ENCODE results near the gene TMEM131L.
"Not testable (repeated sequence)": the region's sequence is repeated elsewhere in the genome, so short reads cannot be mapped to it uniquely, and the experiment has no call there.

The TMEM131L gene

DNA sequence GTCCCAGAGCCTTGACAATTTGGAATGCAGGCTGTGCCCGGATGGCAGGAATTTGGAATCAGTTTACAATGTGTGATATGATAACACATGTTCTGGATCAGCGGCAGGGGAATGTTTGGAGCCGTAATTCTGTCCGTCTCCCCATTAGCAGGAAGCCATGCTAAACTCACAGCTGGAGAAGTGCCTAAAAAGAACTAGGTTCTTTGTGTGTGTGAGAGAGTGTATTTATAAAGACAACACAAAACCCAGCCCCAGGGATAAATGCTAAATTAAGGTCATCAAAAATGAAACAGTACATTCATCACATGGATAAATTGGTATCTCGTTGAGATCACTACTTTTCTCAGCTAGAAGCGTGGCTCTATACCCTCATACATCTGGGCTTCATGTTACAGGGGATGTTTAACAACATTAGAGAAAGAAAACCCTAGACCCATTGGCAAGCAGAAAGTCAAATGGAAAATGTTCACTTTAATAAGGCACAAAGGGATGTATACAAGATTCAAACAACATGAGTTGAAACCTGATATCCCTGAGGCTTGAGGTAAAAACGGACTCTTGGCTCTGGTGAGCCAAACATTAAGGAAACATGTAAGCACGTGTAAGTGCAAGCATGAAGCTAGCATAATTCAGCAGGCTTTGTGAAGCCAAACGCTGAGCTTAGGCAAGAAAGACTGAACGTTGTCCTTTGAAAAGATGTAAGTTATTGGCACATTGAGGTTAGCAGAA lies 18.0 kb upstream of the TMEM131L start:
- peak; percentile 46 for DNase-seq

- DNase-seq, result no peak
These were observed 16.8 kb upstream of the TMEM131L start for GRCh38 chr4:153449338-153449737.

- DNase-seq, result no peak
These were observed 15.6 kb upstream of the TMEM131L start for GRCh38 chr4:153450544-153450917.

DNA sequence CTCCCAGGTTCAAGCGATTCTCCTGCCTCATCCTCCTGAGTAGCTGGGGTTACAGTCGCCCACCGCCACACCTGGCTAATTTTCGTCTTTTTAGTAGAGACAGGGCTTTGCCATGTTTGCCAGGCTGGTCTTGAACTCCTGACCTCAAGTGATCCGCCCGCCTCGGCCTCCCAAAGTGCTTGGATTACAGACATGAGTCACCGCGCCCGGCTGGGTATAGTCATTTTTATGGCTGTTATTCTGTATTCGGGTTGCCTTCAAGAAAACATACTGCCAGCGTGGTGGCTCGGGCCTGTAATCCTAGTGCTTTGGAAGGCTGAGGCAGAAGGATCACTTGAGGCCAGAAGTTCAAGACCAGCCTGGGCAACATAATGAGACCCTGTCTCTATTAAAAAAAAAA lies 15.0 kb upstream of the TMEM131L start:
- DNase-seq, result not testable (repeated sequence)

DNA sequence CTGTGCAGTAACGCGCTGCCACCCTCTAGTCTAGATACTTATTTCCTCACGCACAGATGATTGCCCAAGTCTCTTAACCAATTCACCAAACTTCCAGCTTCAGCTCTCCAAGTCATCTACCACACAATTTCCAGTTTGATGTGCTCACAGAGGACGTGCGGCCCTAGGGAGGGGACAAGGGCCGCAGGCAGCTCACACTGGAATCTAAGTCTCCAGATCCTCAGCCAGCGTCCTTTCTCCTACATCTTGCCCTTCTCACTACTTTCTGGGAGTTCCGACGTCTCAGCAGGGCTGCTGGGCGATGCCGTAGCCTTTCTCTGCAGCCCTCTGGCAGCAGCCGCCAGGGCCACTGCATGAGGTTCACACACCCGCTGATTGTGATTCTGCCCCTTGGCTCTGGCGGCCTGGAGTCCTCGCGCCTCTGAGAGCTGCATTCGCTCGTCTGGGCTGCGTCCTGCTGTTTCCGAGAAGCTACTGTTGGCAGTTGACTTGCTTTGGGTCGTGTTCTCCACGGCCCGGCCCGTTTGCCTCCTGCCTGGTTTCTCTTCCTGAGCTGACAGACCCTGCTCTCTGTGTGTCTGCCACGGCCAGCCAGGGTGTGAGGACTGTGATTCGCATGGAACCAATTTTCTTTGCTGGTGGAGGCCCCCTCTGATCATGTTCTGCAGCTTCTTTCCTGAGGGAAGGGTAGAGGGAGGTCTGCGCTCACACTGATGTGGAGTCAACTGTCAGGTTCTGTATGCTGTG lies 14.1 kb upstream of the TMEM131L start:
- DNase-seq, result no peak

- DNase-seq, result no peak
These were observed 13.3 kb upstream of the TMEM131L start for GRCh38 chr4:153452658-153453378.

DNA sequence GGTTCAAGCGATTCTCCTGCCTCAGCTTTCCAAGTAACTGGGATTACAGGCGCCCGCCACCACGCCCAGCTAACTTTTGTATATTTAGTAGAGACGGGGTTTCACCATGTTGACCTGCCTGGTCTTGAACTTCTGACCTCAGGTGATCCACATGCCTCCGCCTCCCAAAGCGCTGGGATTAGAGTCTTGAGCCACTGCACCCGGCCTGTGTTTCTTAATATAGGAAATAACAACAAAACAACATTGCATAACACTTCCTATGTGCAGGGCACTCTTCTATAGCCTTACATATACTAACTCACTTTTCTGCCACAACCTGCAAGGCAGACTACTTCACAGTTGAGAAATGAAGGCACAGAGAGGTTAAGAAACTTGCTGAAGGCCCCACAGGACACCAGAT lies 12.8 kb upstream of the TMEM131L start:
- DNase-seq, result no peak

DNA sequence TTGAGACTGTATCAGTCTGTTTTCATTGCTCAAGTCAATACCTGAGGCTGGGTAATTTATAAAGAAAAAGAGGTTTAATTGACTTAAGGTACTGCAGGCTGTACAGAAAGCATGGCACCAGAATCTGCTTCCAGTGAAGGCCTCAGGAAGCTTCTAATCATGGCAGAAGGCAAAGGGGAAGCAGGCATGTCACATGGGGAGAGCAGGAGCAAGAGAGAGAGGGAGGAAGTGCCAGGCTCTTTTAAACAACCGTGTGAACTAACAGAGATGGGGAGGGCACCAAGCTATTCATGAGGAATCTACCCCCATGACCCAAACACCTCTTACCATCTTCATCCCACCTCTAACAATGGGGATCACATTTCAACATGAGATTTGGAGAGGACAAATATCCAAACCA lies 7.2 kb upstream of the TMEM131L start:
- DNase-seq, result no peak

DNA sequence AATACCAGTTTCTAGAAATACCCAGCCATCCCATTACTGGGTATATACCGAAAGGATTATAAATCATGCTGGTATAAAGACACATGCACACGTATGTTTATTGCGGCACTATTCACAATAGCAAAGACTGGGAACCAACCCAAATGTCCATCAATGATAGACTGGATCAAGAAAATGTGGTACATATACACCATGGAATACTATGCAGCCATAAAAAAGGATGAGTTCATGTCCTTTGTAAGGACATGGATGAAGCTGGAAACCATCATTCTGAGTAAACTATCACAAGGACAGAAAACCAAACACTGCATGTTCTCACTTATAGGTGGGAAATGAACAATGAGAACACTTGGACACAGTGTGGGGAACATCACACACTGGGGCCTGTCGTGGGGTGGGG lies 4.6 kb upstream of the TMEM131L start:
- DNase-seq, result not testable (repeated sequence)

DNA sequence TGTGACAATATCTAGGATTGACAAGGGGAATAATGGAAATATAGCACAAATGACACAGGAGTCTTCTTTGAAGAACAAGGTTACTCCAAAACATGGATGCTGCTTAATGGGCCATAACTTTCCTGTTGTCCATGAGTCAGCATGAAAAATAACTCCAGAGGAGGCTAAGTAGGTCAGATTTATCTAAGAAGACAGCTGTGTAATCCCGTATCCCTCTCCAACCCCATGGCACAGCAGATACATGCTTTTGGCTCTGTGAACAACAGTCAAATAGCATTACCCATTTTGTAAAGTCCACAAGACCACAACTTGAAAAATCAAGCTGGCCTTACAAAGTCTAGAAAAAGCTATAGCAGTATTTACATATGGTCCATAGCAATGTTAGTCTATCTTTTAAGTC lies 2.1 kb upstream of the TMEM131L start:
- DNase-seq, result no peak

DNA sequence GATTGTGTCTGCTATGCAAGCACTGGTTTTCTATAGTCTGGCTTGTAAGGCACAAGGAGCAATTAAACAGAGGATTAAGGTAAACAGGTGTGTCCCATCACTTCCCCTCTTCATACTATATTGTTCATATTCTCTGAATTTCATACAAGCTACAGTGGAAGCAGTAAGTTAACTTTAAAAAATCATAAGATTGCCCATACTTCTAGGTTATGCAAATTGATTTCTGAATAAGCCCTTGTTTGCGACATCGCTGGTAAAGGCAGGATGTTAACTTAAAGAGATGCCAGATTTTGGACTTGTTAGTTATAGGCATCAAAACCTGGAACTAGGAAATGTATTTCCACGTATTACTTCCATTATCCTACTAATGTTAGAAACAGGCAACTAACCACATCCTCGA lies 1.0 kb upstream of the TMEM131L start:
- no peak for DNase-seq

GRCh38 chr4:153465615-153466080 lies 512 bp upstream of the TMEM131L start:
- peak; percentile 45 for DNase-seq

- no peak for DNase-seq
These were observed 1.1 kb downstream of the TMEM131L start for GRCh38 chr4:153466949-153467896.

DNA sequence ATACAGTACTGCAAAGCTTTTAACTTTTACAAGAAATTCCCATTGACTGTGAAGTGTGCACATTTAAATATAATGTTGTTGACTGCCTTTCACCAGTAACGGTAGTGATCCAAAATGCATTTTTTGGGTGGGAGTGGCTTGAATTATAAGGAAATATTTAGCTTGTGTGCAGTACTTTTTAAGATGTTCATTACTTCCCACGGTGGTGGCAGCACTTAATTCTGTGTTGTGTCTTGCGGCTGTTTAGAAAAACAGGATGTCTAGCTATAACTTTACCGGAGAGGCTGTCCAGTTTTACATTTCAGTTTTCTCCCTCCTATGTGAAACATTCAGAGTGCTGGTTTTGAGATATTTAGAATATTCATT lies 1.7 kb downstream of the TMEM131L start:
- no peak for DNase-seq

- peak; percentile 43 for DNase-seq
These were observed 2.4 kb downstream of the TMEM131L start for GRCh38 chr4:153468587-153468986.

DNA sequence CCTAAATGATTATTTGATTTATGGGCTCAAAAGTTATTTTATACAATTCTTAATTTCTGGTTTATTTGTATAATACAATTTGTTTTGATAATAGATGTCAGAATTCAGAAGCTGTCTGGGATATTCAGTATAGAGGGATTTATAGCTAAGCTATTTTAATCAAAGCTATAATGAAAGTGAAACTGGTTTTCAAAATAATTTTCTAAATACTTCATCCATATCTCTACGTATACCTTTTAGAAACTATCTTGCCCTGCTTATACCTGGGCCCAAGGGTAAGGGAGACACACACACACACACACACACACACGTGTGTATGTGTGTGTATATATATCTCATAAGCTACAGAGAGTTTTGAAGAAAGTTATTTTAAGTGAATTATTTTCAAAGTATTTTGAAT lies 2.9 kb downstream of the TMEM131L start:
- no peak for DNase-seq

DNA sequence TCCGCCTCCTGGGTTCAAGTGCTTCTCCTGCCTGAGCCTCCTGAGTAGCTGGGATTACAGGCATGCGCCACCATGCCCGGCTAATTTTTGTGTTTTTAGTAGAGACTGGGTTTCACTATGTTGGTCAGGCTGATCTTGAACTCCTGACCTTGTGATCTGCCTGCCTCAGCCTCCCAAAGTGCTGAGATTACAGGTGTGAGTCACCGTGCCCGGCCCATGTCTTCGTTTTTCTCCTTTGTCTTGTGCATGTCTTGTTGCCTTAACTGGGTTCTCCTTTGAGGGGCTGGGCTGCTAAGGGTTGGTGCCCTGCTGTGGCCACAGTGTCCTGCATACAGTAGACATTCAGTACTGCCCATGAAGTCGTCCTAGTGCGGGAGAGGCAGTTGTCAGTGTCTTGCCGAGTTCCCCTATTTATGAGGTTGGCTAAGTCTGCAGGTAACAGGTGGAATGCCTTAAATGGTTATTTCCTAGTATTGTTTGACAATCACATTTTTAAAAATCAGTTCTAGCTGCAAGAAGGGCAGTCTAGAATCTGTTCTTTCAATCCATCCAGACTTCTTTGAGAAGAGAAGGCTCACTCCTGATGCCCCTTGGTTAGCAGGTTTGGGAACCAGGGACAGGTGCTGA lies 5.0 kb downstream of the TMEM131L start:
- DNase-seq, result not testable (repeated sequence)

- no peak for DNase-seq
These were observed 5.5 kb downstream of the TMEM131L start for GRCh38 chr4:153471698-153472093.

GRCh38 chr4:153472122-153473037 lies 6.2 kb downstream of the TMEM131L start:
- DNase-seq, result no peak

DNA sequence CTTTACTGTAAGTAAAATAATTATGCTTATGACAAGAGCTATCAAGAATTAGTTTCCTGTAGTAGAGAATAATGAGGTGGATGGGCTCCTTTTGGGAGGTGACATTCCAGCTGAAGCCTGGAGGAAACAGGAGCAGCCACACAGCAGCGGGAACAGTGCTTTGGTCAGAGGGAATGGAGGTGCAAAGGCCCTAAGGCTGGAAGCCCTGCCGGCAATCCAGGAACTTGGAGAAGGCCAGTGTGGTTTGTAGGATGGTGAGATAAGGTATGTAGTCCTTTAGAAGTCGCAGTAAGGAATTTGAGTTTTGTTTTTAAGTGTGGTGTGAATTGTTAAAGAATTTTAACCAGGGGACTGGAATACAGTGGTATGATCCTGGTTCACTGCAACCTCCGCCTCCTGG lies 8.1 kb downstream of the TMEM131L start:
- DNase-seq, result no peak

All from fibroblast of upper back skin (primary cell).